Ishikawa (cell line): ENCODE data around the gene NSUN3.

ENCODE experiments used
- CEBPB ChIP-seq: IDR thresholded peaks from 2 replicates; pipeline ENCODE4 v1.6.1; 2012
- FOXM1 ChIP-seq: IDR thresholded peaks from 2 replicates; pipeline ENCODE4 v1.6.1; 2012; ENCODE audit warnings: low read depth, borderline replicate concordance
- NFIC ChIP-seq: IDR thresholded peaks from 2 replicates; pipeline ENCODE4 v1.6.1; 2012
- RAD21 ChIP-seq: IDR thresholded peaks from 2 replicates; pipeline ENCODE4 v1.6.1; 2012; ENCODE audit warnings: low read depth
- TAF1 ChIP-seq: IDR thresholded peaks from 2 replicates; pipeline ENCODE4 v1.6.1; 2012; ENCODE audit warnings: low read depth, mild to moderate bottlenecking
- TCF12 ChIP-seq: IDR thresholded peaks from 2 replicates; pipeline ENCODE4 v1.6.1; 2012; ENCODE audit warnings: low read depth

DNA sequence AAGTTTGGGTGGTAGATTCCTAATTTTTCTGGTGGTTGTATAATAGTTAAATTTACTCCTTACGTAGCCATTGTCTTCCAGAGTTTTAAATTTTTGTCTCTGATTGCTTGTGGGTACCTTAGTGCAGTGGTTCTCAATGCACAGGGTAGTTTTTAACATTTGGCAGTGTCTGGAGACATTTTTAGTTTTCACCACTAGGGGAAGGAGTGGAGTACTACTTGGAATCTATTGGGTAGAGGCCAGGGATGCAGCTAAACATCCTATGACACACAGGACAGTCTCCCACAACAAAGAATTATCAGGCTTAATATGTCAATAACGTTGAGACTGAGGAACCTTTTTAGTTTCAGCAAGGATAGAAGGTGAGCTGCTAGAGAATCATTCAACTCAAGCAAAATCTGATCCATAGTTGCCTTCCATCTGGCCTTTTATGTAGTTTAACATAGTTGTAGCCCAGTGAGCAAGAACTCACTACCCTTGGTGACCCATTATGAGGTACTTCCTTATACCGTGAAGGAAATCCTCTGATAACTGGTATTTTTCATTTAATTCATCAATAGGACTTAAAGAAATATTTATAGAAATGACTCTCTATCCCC is 25.9 kb upstream of the NSUN3 start:
- TF ChIP-seq CEBPB (no peak), TAF1 (no peak), TCF12 (no peak), NFIC (no peak), RAD21 (peak; percentile 35; the same call in 1 of the 2 replicates), FOXM1 (no peak)
